HL-60 (cell line): Measurements from ENCODE around the gene PDE5A.

Experiments
- TF ChIP-seq, protein P1 (sequence below): IDR thresholded peaks from one replicate; pipeline ENCODE4 v1.5.1; 2011; ENCODE audit warnings: low read length, control low read depth, inconsistent platforms; ENCODE audit not compliant: insufficient read depth
- TF ChIP-seq, protein P2 (sequence below): IDR thresholded peaks from 2 replicates; pipeline ENCODE4 v1.6.1; 2012; ENCODE audit warnings: low read depth; ENCODE audit not compliant: insufficient replicate concordance

DNA sequence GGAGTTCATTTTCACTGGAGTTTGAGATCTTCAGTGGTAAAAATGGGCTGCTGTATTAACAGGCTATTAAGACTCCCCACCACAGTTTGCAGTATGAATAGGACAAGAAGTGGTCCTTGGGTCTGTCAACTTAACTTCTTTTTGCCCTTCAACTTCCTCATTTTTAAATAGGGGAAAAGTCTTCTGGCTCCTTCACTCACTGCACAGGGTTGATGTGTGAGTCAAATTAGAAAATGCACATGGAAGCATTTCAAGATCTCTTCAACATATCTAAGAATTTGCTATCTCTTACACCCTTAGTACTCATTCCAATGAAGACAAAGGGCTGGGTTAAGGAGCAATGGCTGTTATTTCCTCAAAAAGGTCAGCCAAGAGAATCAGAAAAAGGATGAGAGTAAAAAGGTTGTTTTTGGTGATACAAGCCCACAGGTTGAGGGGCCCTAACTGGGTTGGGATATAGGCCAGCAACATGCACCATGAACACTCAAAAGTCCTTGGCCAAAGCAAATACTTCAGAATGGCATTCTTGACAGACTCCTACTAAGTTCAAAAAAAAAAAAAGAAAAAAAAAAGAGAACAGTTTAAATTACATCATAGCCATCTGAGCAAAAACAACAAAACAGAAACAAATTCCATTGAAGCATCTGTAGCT, 13.4 kb downstream of the PDE5A start:
- TF ChIP-seq, protein P1, sequence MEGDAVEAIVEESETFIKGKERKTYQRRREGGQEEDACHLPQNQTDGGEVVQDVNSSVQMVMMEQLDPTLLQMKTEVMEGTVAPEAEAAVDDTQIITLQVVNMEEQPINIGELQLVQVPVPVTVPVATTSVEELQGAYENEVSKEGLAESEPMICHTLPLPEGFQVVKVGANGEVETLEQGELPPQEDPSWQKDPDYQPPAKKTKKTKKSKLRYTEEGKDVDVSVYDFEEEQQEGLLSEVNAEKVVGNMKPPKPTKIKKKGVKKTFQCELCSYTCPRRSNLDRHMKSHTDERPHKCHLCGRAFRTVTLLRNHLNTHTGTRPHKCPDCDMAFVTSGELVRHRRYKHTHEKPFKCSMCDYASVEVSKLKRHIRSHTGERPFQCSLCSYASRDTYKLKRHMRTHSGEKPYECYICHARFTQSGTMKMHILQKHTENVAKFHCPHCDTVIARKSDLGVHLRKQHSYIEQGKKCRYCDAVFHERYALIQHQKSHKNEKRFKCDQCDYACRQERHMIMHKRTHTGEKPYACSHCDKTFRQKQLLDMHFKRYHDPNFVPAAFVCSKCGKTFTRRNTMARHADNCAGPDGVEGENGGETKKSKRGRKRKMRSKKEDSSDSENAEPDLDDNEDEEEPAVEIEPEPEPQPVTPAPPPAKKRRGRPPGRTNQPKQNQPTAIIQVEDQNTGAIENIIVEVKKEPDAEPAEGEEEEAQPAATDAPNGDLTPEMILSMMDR: no peak
- TF ChIP-seq, protein P2, sequence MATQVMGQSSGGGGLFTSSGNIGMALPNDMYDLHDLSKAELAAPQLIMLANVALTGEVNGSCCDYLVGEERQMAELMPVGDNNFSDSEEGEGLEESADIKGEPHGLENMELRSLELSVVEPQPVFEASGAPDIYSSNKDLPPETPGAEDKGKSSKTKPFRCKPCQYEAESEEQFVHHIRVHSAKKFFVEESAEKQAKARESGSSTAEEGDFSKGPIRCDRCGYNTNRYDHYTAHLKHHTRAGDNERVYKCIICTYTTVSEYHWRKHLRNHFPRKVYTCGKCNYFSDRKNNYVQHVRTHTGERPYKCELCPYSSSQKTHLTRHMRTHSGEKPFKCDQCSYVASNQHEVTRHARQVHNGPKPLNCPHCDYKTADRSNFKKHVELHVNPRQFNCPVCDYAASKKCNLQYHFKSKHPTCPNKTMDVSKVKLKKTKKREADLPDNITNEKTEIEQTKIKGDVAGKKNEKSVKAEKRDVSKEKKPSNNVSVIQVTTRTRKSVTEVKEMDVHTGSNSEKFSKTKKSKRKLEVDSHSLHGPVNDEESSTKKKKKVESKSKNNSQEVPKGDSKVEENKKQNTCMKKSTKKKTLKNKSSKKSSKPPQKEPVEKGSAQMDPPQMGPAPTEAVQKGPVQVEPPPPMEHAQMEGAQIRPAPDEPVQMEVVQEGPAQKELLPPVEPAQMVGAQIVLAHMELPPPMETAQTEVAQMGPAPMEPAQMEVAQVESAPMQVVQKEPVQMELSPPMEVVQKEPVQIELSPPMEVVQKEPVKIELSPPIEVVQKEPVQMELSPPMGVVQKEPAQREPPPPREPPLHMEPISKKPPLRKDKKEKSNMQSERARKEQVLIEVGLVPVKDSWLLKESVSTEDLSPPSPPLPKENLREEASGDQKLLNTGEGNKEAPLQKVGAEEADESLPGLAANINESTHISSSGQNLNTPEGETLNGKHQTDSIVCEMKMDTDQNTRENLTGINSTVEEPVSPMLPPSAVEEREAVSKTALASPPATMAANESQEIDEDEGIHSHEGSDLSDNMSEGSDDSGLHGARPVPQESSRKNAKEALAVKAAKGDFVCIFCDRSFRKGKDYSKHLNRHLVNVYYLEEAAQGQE: no peak
